Liver (tissue), 9 donors: Measurements from ENCODE around the gene INTS1. TPM values are rescaled to one million over a fixed set of nuclear protein-coding genes. Genes with fewer than 3 reads are reported as not detected.

Experiments used
- DNase-seq: peaks from one replicate; pipeline ENCODE4 v3.0.0-alpha.2; 2017; ENCODE audit warnings: low spot score
- H3K27ac ChIP-seq, 2 donors: one replicate each; pipeline ENCODE4 v1.7.0; 2013; ENCODE audit warnings: inconsistent platforms in 2 of 2, low read length in 2 of 2, control low read depth in 1 of 2, low read depth in 1 of 2, mild to moderate bottlenecking in 1 of 2
- H3K27me3 ChIP-seq, 4 donors: one replicate each; pipeline versions ENCODE4 v1.6.1 to v1.7.0; 2013; ENCODE audit warnings: low read length in 3 of 4, inconsistent platforms in 1 of 4, mild to moderate bottlenecking in 1 of 4, moderate library complexity in 1 of 4; ENCODE audit not compliant: control insufficient read depth in 4 of 4, insufficient read depth in 4 of 4
- H3K36me3 ChIP-seq, 4 donors: one replicate each; pipeline versions ENCODE4 v1.6.1 to v1.7.0; 2013; ENCODE audit warnings: low read length in 3 of 4, mild to moderate bottlenecking in 3 of 4, low read depth in 1 of 4, moderate library complexity in 1 of 4; ENCODE audit not compliant: control insufficient read depth in 4 of 4, insufficient read depth in 3 of 4
- H3K4me1 ChIP-seq, 4 donors: one replicate each; pipeline versions ENCODE4 v1.6.1 to v1.7.0; 2013; ENCODE audit warnings: low read length in 3 of 4, mild to moderate bottlenecking in 3 of 4, moderate library complexity in 1 of 4; ENCODE audit not compliant: control insufficient read depth in 4 of 4, insufficient read depth in 4 of 4
- H3K4me3 ChIP-seq, 3 donors: one replicate each; pipeline versions ENCODE4 v1.6.1 to v1.7.0; 2013; ENCODE audit warnings: low read length in 3 of 3, control low read depth in 1 of 3, low read depth in 1 of 3, mild to moderate bottlenecking in 1 of 3
- H3K9ac ChIP-seq, 2 donors: one replicate each; pipeline ENCODE4 v1.7.0; 2013; ENCODE audit warnings: low read length in 2 of 2, mild to moderate bottlenecking in 2 of 2, moderate library complexity in 2 of 2, control low read depth in 1 of 2, low read depth in 1 of 2
- H3K9me3 ChIP-seq, 4 donors: one replicate each; pipeline versions ENCODE4 v1.6.1 to v1.7.0; 2013; ENCODE audit warnings: low read length in 3 of 4; ENCODE audit not compliant: control insufficient read depth in 4 of 4
- ATF3 ChIP-seq: IDR thresholded peaks from 2 replicates; pipeline ENCODE4 v1.6.1; 2016; ENCODE audit warnings: antibody characterized with exemption
- CTCF ChIP-seq: fragments of 150-350 bp; IDR thresholded peaks from 2 replicates; pipeline ENCODE4 v1.5.1; 2017; ENCODE audit warnings: improper control_type of control experiment, low read depth, low read length; ENCODE audit not compliant: missing input control
- EGR1 ChIP-seq, 2 donors: IDR thresholded peaks; 2 replicates each; pipeline ENCODE4 v1.6.1; 2016 to 2018; ENCODE audit warnings: antibody characterized with exemption in 2 of 2, low read depth in 2 of 2
- FOXA2 ChIP-seq: IDR thresholded peaks from 2 replicates; pipeline ENCODE4 v1.6.1; 2016; ENCODE audit warnings: antibody characterized with exemption
- GABPA ChIP-seq, 2 donors: IDR thresholded peaks in 1 of 2; conservative IDR thresholded peaks in 1 of 2; 2 replicates each; pipeline ENCODE4 v1.6.1; 2016; ENCODE audit warnings: antibody characterized with exemption in 2 of 2, mild to moderate bottlenecking in 1 of 2, moderate library complexity in 1 of 2
- HNF4A ChIP-seq, 2 donors: conservative IDR thresholded peaks; 2 replicates each; pipeline ENCODE4 v1.6.1; 2016; ENCODE audit warnings: antibody characterized with exemption in 2 of 2, mild to moderate bottlenecking in 2 of 2
- HNF4G ChIP-seq: IDR thresholded peaks from 2 replicates; pipeline ENCODE4 v1.6.1; 2016; ENCODE audit warnings: antibody characterized with exemption
- JUND ChIP-seq, 2 donors: IDR thresholded peaks; 2 replicates each; pipeline ENCODE4 v1.6.1; 2016; ENCODE audit warnings: antibody characterized with exemption in 2 of 2
- NR2F2 ChIP-seq: IDR thresholded peaks from 2 replicates; pipeline ENCODE4 v1.6.1; 2016; ENCODE audit warnings: antibody characterized with exemption
- RAD21 ChIP-seq, 2 donors: IDR thresholded peaks; 2 replicates each; pipeline ENCODE4 v1.6.1; 2016; ENCODE audit warnings: antibody characterized with exemption in 2 of 2, mild to moderate bottlenecking in 2 of 2
- RXRA ChIP-seq, 2 donors: IDR thresholded peaks; 2 replicates each; pipeline ENCODE4 v1.6.1; 2017 to 2018; ENCODE audit warnings: antibody characterized with exemption in 2 of 2, mild to moderate bottlenecking in 1 of 2
- SP1 ChIP-seq: IDR thresholded peaks from 2 replicates; pipeline ENCODE4 v1.6.1; 2018; ENCODE audit warnings: antibody characterized with exemption, mild to moderate bottlenecking
- TAF1 ChIP-seq: conservative IDR thresholded peaks from 2 replicates; pipeline ENCODE4 v1.6.1; 2016; ENCODE audit warnings: antibody characterized with exemption, mild to moderate bottlenecking
- YY1 ChIP-seq: IDR thresholded peaks from 2 replicates; pipeline ENCODE4 v1.6.1; 2016; ENCODE audit warnings: antibody characterized with exemption, mild to moderate bottlenecking
- WGBS: extraction: QIAGEN DNeasy Blood & Tissue Kit; methylation state at CpG from one replicate; pipeline ENCODE4 v1.1.7; 2013; 5-methylcytosine and 5-hydroxymethylcytosine counted together
- polyA plus RNA-seq, 2 donors: library from polyadenylated mRNA; stranded (reverse) in 1 of 2; unstranded in 1 of 2; fragments of 200-250 nt in 1 of 2; fragments of >200 nt in 1 of 2; fragmentation: Nextera tagmentation in 1 of 2; extraction: Ambion mirVana in 1 of 2; gene quantifications; one replicate each; pipeline versions ENCODE4 v1.2.1 to v1.2.3, GENCODE V29; 2013 to 2015
- total RNA-seq, 2 donors: library from RNA; depleted of rRNA; stranded (reverse); fragments of >200 nt; gene quantifications; one replicate each; pipeline ENCODE4 v1.2.3, GENCODE V29; 2014
- TF ChIP-seq, protein P1 (sequence below): IDR thresholded peaks from 2 replicates; pipeline ENCODE4 v1.6.1; 2016; ENCODE audit warnings: antibody characterized with exemption
- TF ChIP-seq, protein P2 (sequence below): IDR thresholded peaks from 2 replicates; pipeline ENCODE4 v1.6.1; 2016; ENCODE audit warnings: antibody characterized with exemption
- donor health status: healthy.
- donor health status: healthy.
- donor health status: healthy.
- donor health status: healthy.
- donor health status: healthy.

Gene INTS1
- total and polyA plus RNA-seq, 4 donors: 14.6 to 37.9 (median 30.7) TPM

GRCh38 chr7:1481300-1481699 lies 22.9 kb downstream of the INTS1 start:
- no peaks in the 10 kb centered on the region for H3K4me1 ChIP-seq
- H3K36me3 ChIP-seq: peaks cover 14 to 81% (median 24%) of the 10 kb centered on the region in 4 donors
- no peak overlapping the region for H3K27ac ChIP-seq
- TF ChIP-seq YY1 (no peak), EGR1 (IDR thresholded peaks at IDR 0.05; ENCODE audit: low read depth in 2 of 2) (no peak), GABPA (IDR thresholded peaks at IDR 0.05 in 1 of 2, conservative IDR thresholded peaks at IDR 0.05 in 1 of 2) (no peak), RXRA (IDR thresholded peaks at IDR 0.05) (no peak), NR2F2 (no peak), FOXA2 (no peak), SP1 (no peak), TAF1 (no peak), HNF4A (conservative IDR thresholded peaks at IDR 0.05) (no peak), HNF4G (no peak), RAD21 (IDR thresholded peaks at IDR 0.05) (no peak), JUND (IDR thresholded peaks at IDR 0.05) (no peak)
- TF ChIP-seq, protein P1, sequence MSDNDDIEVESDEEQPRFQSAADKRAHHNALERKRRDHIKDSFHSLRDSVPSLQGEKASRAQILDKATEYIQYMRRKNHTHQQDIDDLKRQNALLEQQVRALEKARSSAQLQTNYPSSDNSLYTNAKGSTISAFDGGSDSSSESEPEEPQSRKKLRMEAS: no peak
- TF ChIP-seq, protein P2, sequence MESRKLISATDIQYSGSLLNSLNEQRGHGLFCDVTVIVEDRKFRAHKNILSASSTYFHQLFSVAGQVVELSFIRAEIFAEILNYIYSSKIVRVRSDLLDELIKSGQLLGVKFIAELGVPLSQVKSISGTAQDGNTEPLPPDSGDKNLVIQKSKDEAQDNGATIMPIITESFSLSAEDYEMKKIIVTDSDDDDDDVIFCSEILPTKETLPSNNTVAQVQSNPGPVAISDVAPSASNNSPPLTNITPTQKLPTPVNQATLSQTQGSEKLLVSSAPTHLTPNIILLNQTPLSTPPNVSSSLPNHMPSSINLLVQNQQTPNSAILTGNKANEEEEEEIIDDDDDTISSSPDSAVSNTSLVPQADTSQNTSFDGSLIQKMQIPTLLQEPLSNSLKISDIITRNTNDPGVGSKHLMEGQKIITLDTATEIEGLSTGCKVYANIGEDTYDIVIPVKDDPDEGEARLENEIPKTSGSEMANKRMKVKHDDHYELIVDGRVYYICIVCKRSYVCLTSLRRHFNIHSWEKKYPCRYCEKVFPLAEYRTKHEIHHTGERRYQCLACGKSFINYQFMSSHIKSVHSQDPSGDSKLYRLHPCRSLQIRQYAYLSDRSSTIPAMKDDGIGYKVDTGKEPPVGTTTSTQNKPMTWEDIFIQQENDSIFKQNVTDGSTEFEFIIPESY: no peak
- no peaks in the 10 kb centered on the region for H3K27me3 ChIP-seq
- no peak overlapping the region for H3K9ac ChIP-seq
- DNase-seq: no peak
- H3K4me3 ChIP-seq: no peak overlapping the region
- WGBS: 96% methylated on average over 20 of the region's 20 CpGs
- no peaks in the 10 kb centered on the region for H3K9me3 ChIP-seq

DNA sequence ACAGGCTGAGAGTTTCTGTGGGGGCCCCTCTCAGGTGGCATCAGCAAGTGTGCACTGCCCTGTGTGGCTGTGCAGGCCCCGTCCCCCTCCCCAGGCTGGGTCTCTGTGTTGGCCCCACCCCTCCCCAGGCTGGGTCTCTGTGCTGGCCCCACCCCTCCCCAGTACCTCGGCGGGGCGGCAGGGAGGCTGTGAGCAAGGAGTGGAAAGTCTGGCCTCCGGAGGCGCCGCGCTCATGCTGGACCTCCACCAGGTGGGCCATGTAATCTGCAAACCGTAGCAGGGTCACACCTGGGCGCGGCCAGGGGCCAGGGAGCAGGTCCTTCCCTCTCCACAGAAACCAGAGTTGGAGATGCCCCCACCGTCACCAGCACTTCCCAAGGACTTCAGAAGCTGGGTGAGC lies 23.5 kb downstream of the INTS1 start:
- 93% methylated on average over 12 of the region's 12 CpGs for WGBS
- H3K9me3 ChIP-seq: no peaks in the 10 kb centered on the region
- TF ChIP-seq, protein P2: no peak
- TF ChIP-seq CTCF (no peak), TAF1 (no peak), GABPA (IDR thresholded peaks at IDR 0.05 in 1 of 2, conservative IDR thresholded peaks at IDR 0.05 in 1 of 2) (no peak), FOXA2 (no peak), SP1 (no peak), RAD21 (IDR thresholded peaks at IDR 0.05) (no peak), EGR1 (IDR thresholded peaks at IDR 0.05; ENCODE audit: low read depth in 2 of 2) (no peak), RXRA (IDR thresholded peaks at IDR 0.05) (no peak), HNF4A (conservative IDR thresholded peaks at IDR 0.05) (no peak), ATF3 (no peak), JUND (IDR thresholded peaks at IDR 0.05) (no peak), YY1 (no peak), NR2F2 (no peak)
- no peak overlapping the region for H3K27ac ChIP-seq
- DNase-seq: no peak
- H3K36me3 ChIP-seq: peaks cover 14 to 84% (median 27%) of the 10 kb centered on the region in 4 donors
- H3K4me3 ChIP-seq: no peak overlapping the region
- H3K4me1 ChIP-seq: no peaks in the 10 kb centered on the region
- H3K27me3 ChIP-seq: no peaks in the 10 kb centered on the region
- no peak overlapping the region for H3K9ac ChIP-seq
